Stimulated activated CD4-positive, alpha-beta T cell treated with anti-CD3 and anti-CD28 coated beads, Interleukin-12 subunit alpha, Interleukin-12 subunit beta, amount 100 ng/mL, for 24 hours (primary cell): ENCODE results near the gene CD59.
"Not testable (repeated sequence)": the region's sequence is repeated elsewhere in the genome, so short reads cannot be mapped to it uniquely, and the experiment has no call there.

ENCODE experiments used
- DNase-seq, 2 experiments: peaks; one replicate each; pipeline ENCODE4 v3.0.0-alpha.2; 2020; ENCODE audit warnings: low read depth in 2 of 2

CD59 gene

GRCh38 chr11:33665350-33666106, 70.7 kb downstream of the CD59 start:
- DNase-seq, result no peak

- no peak for DNase-seq
These were observed 71.4 kb downstream of the CD59 start for GRCh38 chr11:33664827-33665226.

DNA sequence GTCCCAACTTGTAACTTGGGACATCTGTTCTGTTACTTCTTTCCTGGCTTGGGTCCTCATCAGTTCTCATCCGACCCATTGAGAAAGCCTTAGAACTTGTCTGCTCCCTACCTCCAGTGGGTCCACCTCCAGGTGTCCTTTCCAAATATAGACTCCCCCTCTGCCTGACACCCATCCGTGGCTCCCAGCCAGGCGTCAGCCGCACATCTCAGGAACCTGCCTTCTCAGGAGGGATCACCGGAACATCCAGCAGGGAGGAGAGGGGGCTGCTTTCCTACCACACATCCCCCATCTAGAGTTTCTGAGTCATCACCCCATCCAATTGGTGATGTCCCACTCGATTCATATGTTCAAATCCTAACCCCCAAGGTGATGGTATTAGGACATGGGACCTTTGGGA, 72.1 kb downstream of the CD59 start:
- DNase-seq, result no peak

DNA sequence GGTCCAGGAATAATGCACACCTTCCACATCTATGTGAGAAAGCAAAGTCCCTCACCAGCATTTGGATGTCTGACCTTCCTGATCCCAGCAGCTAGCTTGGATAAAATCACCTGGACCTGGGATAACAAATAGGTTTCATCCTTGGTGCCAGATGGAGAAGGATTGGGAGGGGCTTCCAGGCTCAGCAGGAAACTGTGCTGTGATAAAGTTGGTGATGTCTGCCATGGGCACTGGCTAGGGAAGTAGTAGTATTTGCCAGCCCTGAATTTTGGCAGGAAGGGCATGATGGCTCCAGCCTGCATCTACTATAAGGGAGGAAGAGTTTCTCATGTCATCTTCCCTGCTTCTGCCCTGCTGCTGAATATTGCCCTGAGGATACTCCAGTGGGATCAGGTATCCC, 73.1 kb downstream of the CD59 start:
- DNase-seq, result no peak

GRCh38 chr11:33661526-33661925, 74.7 kb downstream of the CD59 start:
- not testable (repeated sequence) for DNase-seq

DNA sequence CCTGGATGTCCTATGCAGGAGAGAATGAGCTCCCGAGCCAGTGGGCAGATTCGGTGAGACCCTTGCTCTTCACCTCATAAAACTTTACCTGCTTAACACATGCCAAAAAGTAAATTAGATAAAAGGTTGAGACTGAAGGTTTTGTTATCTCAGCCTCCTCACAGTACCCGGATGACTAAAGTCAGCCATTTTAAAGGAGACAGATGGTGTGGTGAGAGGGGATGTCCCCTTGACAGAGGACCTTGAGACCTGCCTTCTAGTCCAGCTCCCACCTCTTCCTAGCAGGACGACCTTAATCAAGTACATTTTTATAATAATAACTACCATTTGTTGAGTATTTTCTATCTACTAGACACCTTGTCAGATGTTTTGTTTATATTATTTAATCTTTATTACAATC, 75.3 kb downstream of the CD59 start:
- no peak for DNase-seq

DNA sequence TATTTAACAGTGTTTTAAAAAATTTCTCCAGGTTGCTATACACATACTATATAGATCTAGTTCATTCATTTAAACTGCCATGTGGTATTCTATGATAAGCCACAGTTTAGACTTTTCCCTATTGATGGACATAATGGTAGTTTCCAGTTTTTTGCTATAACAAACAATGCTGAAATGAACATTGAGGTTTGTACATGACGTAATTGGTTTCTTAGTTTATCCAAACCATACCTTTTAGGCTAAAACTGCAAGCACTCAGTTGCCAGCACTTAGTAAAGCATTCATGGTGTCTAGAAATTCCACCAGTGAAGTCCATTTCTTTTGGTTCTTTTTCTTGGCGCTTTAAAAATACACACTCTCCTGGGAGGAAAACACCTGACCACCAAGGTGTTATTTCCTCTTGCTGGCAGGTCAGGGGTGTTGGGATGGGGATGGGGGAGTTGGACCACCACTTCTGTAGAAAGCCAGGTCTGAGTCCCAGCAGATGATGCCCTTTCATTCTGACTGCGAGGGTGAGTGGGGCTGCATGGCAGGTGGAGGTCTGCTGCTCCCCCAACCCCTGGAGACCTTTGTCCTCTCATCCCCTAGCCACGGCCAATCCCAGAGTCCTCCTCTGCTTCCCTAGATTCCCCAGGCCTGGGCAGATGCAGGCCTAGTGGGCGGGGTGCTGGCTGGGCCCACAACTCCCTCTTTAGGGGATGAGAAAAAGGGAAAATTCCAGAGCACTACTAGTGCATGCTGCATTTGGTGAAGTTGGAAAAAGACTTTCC, 76.7 kb downstream of the CD59 start:
- DNase-seq, result no peak

DNA sequence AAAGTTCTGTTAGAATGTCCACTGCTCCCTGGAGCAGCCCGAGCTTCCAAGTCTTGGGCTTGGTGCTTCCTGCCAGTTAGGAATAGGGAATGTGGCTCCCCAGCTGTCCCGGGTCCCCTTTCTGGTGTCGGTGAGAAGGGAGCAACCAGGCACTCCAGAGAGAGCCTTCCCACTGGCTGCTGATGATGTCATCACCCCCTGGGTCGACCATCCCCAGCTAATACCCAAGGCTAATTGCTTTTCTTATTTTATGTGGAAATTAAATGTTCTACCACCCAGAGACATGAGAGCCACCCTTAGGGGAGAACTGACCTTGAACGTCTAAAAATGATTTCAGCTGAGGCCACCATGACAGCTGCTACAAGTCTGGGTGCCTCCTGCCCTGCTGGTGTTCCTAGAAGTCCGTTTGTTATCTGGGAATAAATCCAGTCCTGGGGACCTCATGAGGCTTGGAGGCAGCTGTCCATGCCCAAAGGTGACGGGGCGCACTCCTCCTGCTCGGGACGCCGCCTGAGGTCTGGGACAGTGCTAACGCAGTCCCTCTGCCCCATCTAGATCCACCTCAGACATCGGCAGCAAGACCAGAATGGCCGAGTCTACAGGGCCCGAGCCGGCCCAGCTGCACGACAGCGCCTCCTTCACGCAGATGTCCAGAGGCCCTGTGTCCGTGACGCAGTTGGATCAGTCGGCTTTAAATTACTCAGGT, 77.9 kb downstream of the CD59 start:
- DNase-seq, result no peak

- DNase-seq, result no peak
These were observed 78.5 kb downstream of the CD59 start for GRCh38 chr11:33657757-33658156.

DNA sequence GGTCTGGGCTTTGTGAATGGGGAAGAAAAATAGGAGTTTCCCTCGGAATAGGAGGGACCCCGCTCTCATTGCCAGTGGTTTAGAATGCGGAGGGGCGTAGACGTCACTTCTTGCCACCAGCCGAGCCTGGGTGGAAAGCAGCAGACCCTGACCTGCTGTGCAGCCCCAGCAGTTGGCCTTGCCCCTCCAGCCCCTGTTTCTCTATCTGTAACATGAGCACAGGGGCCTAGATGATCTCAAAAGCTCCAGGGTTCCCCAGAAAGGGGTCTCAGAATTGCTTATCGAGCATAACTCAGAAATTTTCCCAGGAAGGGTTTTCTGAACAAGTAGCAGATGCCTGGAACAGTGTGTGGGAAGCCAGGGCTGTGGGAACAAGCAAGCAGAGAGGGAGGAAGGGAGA, 79.5 kb downstream of the CD59 start:
- DNase-seq, result no peak

- no peak for DNase-seq
These were observed 80.2 kb downstream of the CD59 start for GRCh38 chr11:33655842-33656600.

- DNase-seq, result no peak
These were observed 81.6 kb downstream of the CD59 start for GRCh38 chr11:33654594-33654993.
